Gastrocnemius medialis (tissue), 4 donors: ENCODE measurements around the gene CC2D2B. TPM values are rescaled to one million over a fixed set of nuclear protein-coding genes. Genes with fewer than 3 reads are reported as not detected.

Experiments
- ATAC-seq, 2 donors: fragments of 150-250 bp; one replicate each; pipeline ENCODE4 v1.9.1; 2016
- DNase-seq, 2 donors: peaks; one replicate each; pipeline ENCODE4 v3.0.0-alpha.2; 2019
- H3K27ac ChIP-seq, 4 donors: fragments of 200-600 bp; sonication (generic); 1 replicate in 1 of 4; 2 replicates in 3 of 4; pipeline ENCODE4 v1.5.1; 2016 to 2018; ENCODE audit warnings: mild to moderate bottlenecking in 2 of 4, moderate library complexity in 1 of 4
- H3K27me3 ChIP-seq, 3 donors: fragments of 200-600 bp; sonication (generic) in 2 of 3; 1 replicate in 1 of 3; 2 replicates in 2 of 3; pipeline versions ENCODE4 v1.5.1 to v1.6.0; 2016 to 2019; ENCODE audit warnings: mild to moderate bottlenecking in 1 of 3, moderate library complexity in 1 of 3
- H3K36me3 ChIP-seq, 2 donors: fragments of 200-600 bp; sonication (generic) in 1 of 2; one replicate each; pipeline ENCODE4 v1.5.1; 2017 to 2018
- H3K4me1 ChIP-seq, 2 donors: fragments of 200-600 bp; sonication (generic) in 1 of 2; one replicate each; pipeline ENCODE4 v1.5.1; 2016 to 2017; ENCODE audit warnings: mild to moderate bottlenecking in 2 of 2
- H3K4me3 ChIP-seq, 4 donors: fragments of 200-600 bp; sonication (generic) in 3 of 4; 1 replicate in 1 of 4; 2 replicates in 3 of 4; pipeline ENCODE4 v1.5.1; 2016 to 2019; ENCODE audit warnings: mild to moderate bottlenecking in 2 of 4
- H3K9me3 ChIP-seq, 3 donors: fragments of 200-600 bp; sonication (generic) in 2 of 3; 1 replicate in 1 of 3; 2 replicates in 2 of 3; pipeline ENCODE4 v1.5.1; 2016 to 2019
- POLR2A ChIP-seq, 2 donors: fragments of 450-650 bp; IDR thresholded peaks; one replicate each; pipeline ENCODE4 v1.6.1; 2017; ENCODE audit warnings: antibody characterized with exemption in 2 of 2, mild to moderate bottlenecking in 2 of 2, moderate library complexity in 2 of 2
- in situ Hi-C, 4 donors: fragments of 200-750 bp; cut with MboI; loops; one replicate each; pipeline versions ENCODE4 v1.15.0 to v1.8.0; 2017; ENCODE audit warnings: low sequenced_read_pairs in 4 of 4
- intact Hi-C: fragments of 100-400 bp; cut with DNase I; formaldehyde crosslinking; loops from one replicate; pipeline ENCODE4 v1.15.1; 2023; ENCODE audit warnings: low total_unique reads
- total RNA-seq, 4 donors: library from RNA; depleted of rRNA; stranded (reverse); fragments of >200 nt; gene quantifications; one replicate each; pipeline versions ENCODE4 v1.1.0 to v1.2.3, GENCODE V29; 2016
- TF ChIP-seq, protein P1 (sequence below), 5 experiments: fragments of 450-650 bp in 3 of 5; fragments of 200-600 bp in 2 of 5; sonication (generic) in 2 of 5; IDR thresholded peaks in 4 of 5; conservative IDR thresholded peaks in 1 of 5; 1 replicate in 4 of 5; 2 replicates in 1 of 5; pipeline ENCODE4 v1.5.1; 2016 to 2019; ENCODE audit warnings: antibody characterized with exemption in 5 of 5, mild to moderate bottlenecking in 3 of 5, moderate library complexity in 3 of 5

The CC2D2B gene
- total RNA-seq, 4 donors from 2014 or later, result 0.13 to 0.36 (median 0.31) TPM; not detected in 1

- Histone ChIP-seq H3K4me3 (no peak overlapping the region), H3K9me3 (no peaks in the 10 kb centered on the region), H3K4me1 (no peaks in the 10 kb centered on the region), H3K27ac (no peak overlapping the region), H3K36me3 (no peaks in the 10 kb centered on the region), H3K27me3 (no peaks in the 10 kb centered on the region)
- ATAC-seq (no peak), DNase-seq (no peak)
- TF ChIP-seq POLR2A (IDR thresholded peaks at IDR 0.05), result no peak
- TF ChIP-seq, protein P1, sequence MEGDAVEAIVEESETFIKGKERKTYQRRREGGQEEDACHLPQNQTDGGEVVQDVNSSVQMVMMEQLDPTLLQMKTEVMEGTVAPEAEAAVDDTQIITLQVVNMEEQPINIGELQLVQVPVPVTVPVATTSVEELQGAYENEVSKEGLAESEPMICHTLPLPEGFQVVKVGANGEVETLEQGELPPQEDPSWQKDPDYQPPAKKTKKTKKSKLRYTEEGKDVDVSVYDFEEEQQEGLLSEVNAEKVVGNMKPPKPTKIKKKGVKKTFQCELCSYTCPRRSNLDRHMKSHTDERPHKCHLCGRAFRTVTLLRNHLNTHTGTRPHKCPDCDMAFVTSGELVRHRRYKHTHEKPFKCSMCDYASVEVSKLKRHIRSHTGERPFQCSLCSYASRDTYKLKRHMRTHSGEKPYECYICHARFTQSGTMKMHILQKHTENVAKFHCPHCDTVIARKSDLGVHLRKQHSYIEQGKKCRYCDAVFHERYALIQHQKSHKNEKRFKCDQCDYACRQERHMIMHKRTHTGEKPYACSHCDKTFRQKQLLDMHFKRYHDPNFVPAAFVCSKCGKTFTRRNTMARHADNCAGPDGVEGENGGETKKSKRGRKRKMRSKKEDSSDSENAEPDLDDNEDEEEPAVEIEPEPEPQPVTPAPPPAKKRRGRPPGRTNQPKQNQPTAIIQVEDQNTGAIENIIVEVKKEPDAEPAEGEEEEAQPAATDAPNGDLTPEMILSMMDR (IDR thresholded peaks at IDR 0.05 in 4 of 5, conservative IDR thresholded peaks at IDR 0.05 in 1 of 5), result no peak
- intact Hi-C loops (no loop called here), in situ Hi-C loops (no loop called here)
Observed at GRCh38 chr10:96023168-96023567, 115.4 kb downstream of the CC2D2B start.

DNA sequence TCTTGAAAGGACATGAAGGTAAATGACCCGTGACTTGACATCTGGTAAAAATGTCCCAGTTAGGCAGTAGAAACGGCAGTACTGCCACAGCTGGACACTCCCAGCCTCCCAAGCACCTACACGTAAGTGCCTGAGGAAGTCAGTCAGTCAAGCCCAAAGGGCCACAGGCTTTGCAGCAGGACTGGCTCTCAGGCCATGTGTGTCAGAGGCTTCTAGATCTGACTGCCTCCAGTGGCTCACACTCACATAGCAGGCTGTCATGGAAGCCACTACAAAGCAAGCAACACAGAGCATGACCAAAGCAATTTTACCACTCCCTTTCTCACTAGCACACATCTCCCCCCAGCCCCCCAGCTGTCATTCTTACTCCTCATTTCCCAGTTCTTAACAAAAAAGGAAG is 117.8 kb downstream of the CC2D2B start:
- intact Hi-C loops, result no loop called here
- no peak overlapping the region for H3K27ac ChIP-seq
- in situ Hi-C loops, result loop anchor here in 2 of 4 donors (25.0 kb wide), 2 partner anchors 262 to 338 kb away; partner anchors contain the start of gene TCTN3 (in 2 of the 2)

DNA sequence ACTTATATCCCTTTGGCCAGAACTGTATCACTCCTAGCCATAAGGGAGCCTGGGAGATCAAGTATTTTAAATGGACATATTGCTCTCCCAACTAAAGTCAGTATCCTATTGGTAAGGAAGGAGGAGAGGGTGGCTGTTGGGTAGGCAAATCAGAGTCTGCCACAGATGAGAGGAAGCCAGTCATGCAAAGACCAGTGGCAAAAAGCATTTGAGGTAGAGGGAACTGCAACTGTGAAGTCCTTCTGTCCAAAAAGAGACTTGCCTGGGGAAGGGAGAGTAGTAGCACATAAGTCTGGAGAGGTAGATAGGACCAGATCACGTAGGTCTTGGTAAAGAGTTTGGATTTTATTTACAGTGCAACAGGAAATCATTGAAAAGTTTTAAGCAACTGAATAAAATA is 126.8 kb downstream of the CC2D2B start:
- intact Hi-C loops (no loop called here), in situ Hi-C loops (loop anchor here in 2 of 4 donors (25.0 kb wide), 2 partner anchors 253 to 347 kb away; partner anchors contain the start of gene TCTN3 (in 2 of the 2))
- Histone ChIP-seq H3K36me3 (no peaks in the 10 kb centered on the region), H3K4me3 (no peak overlapping the region), H3K4me1 (no peaks in the 10 kb centered on the region), H3K9me3 (no peaks in the 10 kb centered on the region), H3K27me3 (no peaks in the 10 kb centered on the region), H3K27ac (no peak overlapping the region)
- DNase-seq (no peak), ATAC-seq (no peak)
- no peak for TF ChIP-seq POLR2A (IDR thresholded peaks at IDR 0.05)
- TF ChIP-seq, protein P1 (IDR thresholded peaks at IDR 0.05 in 4 of 5, conservative IDR thresholded peaks at IDR 0.05 in 1 of 5), result no peak

More for the DNA sequence above, 117.8 kb downstream of the CC2D2B start:
- DNase-seq (no peak), ATAC-seq (no peak)
- no peaks in the 10 kb centered on the region for H3K27me3 ChIP-seq
- H3K4me3 ChIP-seq, result no peak overlapping the region
- TF ChIP-seq POLR2A (IDR thresholded peaks at IDR 0.05), result no peak
- TF ChIP-seq, protein P1 (IDR thresholded peaks at IDR 0.05 in 4 of 5, conservative IDR thresholded peaks at IDR 0.05 in 1 of 5), result no peak
- no peaks in the 10 kb centered on the region for H3K9me3 ChIP-seq
- H3K4me1 ChIP-seq, result no peaks in the 10 kb centered on the region
- H3K36me3 ChIP-seq, result no peaks in the 10 kb centered on the region

GRCh38 chr10:96038476-96039387 is 131.0 kb downstream of the CC2D2B start:
- Histone ChIP-seq H3K9me3 (no peaks in the 10 kb centered on the region), H3K4me3 (no peak overlapping the region), H3K27ac (no peak overlapping the region), H3K36me3 (no peaks in the 10 kb centered on the region), H3K27me3 (no peaks in the 10 kb centered on the region), H3K4me1 (peaks cover 4% of the 10 kb centered on the region in 2 donors)
- TF ChIP-seq, protein P1 (IDR thresholded peaks at IDR 0.05 in 4 of 5, conservative IDR thresholded peaks at IDR 0.05 in 1 of 5), result no peak
- TF ChIP-seq POLR2A (IDR thresholded peaks at IDR 0.05), result no peak
- ATAC-seq (no peak), DNase-seq (no peak)
- in situ Hi-C loops, result loop anchor here in 2 of 4 donors (25.0 kb wide), 2 partner anchors 249 to 351 kb away; partner anchors contain the start of gene TCTN3 (in 2 of the 2)
- intact Hi-C loops, result no loop called here
